ENCODE data around the gene NR1D1.

Gene NR1D1

GRCh38 chr17:40061609-40062038 is 38.8 kb downstream of the NR1D1 start (continued):
- TF ChIP-seq TSHZ2 (CRISPR knock-in tag; IDR thresholded peaks at IDR 0.05) (no peak), GLIS3 (CRISPR knock-in tag; IDR thresholded peaks at IDR 0.05) (no peak), ISL1 (CRISPR knock-in tag; IDR thresholded peaks at IDR 0.05) (no peak), PPARA (CRISPR knock-in tag; IDR thresholded peaks at IDR 0.05; ENCODE audit: borderline replicate concordance) (no peak)

- TF ChIP-seq CSDC2 (CRISPR knock-in tag; IDR thresholded peaks at IDR 0.05) (no peak), ISL1 (CRISPR knock-in tag; IDR thresholded peaks at IDR 0.05) (no peak), CSRNP3 (CRISPR knock-in tag; IDR thresholded peaks at IDR 0.05) (no peak), PATZ1 (CRISPR knock-in tag; IDR thresholded peaks at IDR 0.05; ENCODE audit: borderline replicate concordance) (no peak), ZFP30 (CRISPR knock-in tag; IDR thresholded peaks at IDR 0.05) (no peak), GLIS3 (CRISPR knock-in tag; IDR thresholded peaks at IDR 0.05) (no peak)
- no peak for ATAC-seq
These were observed 39.3 kb downstream of the NR1D1 start for GRCh38 chr17:40060887-40061608.

GRCh38 chr17:40059729-40060475 is 40.5 kb downstream of the NR1D1 start:
- TF ChIP-seq PATZ1 (CRISPR knock-in tag; IDR thresholded peaks at IDR 0.05; ENCODE audit: borderline replicate concordance) (no peak), RARB (CRISPR knock-in tag; IDR thresholded peaks at IDR 0.05) (no peak), ZNF565 (CRISPR knock-in tag; conservative IDR thresholded peaks at IDR 0.05; ENCODE audit: low read depth) (no peak), ISL1 (CRISPR knock-in tag; IDR thresholded peaks at IDR 0.05) (no peak), SNAI2 (CRISPR knock-in tag; IDR thresholded peaks at IDR 0.05) (no peak), GLIS3 (CRISPR knock-in tag; IDR thresholded peaks at IDR 0.05) (no peak), ZFP30 (CRISPR knock-in tag; IDR thresholded peaks at IDR 0.05) (no peak), ESRRG (CRISPR knock-in tag; IDR thresholded peaks at IDR 0.05) (no peak), CREB5 (CRISPR knock-in tag; IDR thresholded peaks at IDR 0.05; ENCODE audit: low read depth) (no peak), PPARA (CRISPR knock-in tag; IDR thresholded peaks at IDR 0.05; ENCODE audit: borderline replicate concordance) (no peak), TCF4 (CRISPR knock-in tag; IDR thresholded peaks at IDR 0.05; ENCODE audit: borderline replicate concordance) (no peak), ZNF70 (CRISPR knock-in tag; IDR thresholded peaks at IDR 0.05) (no peak), CSRNP3 (CRISPR knock-in tag; IDR thresholded peaks at IDR 0.05) (no peak), ZNF8 (CRISPR knock-in tag; IDR thresholded peaks at IDR 0.05) (no peak), ZFP3 (CRISPR knock-in tag; IDR thresholded peaks at IDR 0.05) (no peak)
- ATAC-seq = no peak
